Gastrocnemius medialis (tissue), 4 donors: ENCODE measurements around the gene ABTB1.

ENCODE experiments used
- CTCF ChIP-seq, 5 experiments: fragments of 450-650 bp in 3 of 5; fragments of 200-600 bp in 2 of 5; sonication (generic) in 2 of 5; IDR thresholded peaks in 4 of 5; conservative IDR thresholded peaks in 1 of 5; 1 replicate in 4 of 5; 2 replicates in 1 of 5; pipeline ENCODE4 v1.5.1; 2016 to 2019; ENCODE audit warnings: antibody characterized with exemption in 5 of 5, mild to moderate bottlenecking in 3 of 5, moderate library complexity in 3 of 5
- POLR2A ChIP-seq, 2 donors: fragments of 450-650 bp; IDR thresholded peaks; one replicate each; pipeline ENCODE4 v1.6.1; 2017; ENCODE audit warnings: antibody characterized with exemption in 2 of 2, mild to moderate bottlenecking in 2 of 2, moderate library complexity in 2 of 2

DNA sequence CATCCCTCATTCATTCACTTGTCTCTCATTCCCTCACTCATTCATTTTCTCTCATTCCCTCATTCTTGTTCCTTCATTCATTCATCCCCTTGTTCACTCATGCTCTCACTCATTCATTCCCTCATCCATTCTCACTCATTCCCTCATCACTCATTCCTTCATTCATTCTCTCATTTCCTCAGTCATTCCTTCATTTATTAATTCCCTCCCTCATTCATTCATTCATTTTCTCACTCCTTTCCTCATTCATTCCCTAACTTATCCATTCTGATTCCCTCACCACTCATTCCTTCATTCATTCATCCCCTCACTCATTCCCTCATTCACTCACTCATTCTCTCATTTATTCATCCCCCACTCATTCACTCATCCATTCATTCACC, 13.8 kb downstream of the ABTB1 start:
- TF ChIP-seq CTCF (IDR thresholded peaks at IDR 0.05 in 4 of 5, conservative IDR thresholded peaks at IDR 0.05 in 1 of 5) = no peak
- no peak for TF ChIP-seq POLR2A (IDR thresholded peaks at IDR 0.05)
